HL-60 (cell line): ENCODE results near the gene MYMK.

Source experiments
- DNase-seq, 2 experiments: peaks; one replicate each; pipeline ENCODE4 v3.0.0-alpha.2; 2010 to 2020; ENCODE audit warnings: low read depth in 1 of 2, low spot score in 1 of 2
- H3K27ac ChIP-seq: fragments of 250-450 bp; sonication (Bioruptor Pico); replicated peaks from 2 replicates; pipeline ENCODE4 v1.5.1; 2020; ENCODE audit warnings: mild to moderate bottlenecking, moderate library complexity
- H3K27me3 ChIP-seq: fragments of 250-450 bp; sonication (Bioruptor Pico); 2 replicates; pipeline ENCODE4 v1.5.1; 2021; ENCODE audit warnings: mild to moderate bottlenecking, moderate library complexity; ENCODE audit not compliant: insufficient read depth, poor library complexity, severe bottlenecking
- H3K4me3 ChIP-seq: replicated peaks from 2 replicates; pipeline ENCODE4 v1.5.1; 2011; ENCODE audit warnings: mild to moderate bottlenecking, control low read depth, low read length; ENCODE audit not compliant: insufficient read depth
- GABPA ChIP-seq: IDR thresholded peaks from 2 replicates; pipeline ENCODE4 v1.6.1; 2012; ENCODE audit warnings: low read depth
- POLR2AphosphoS5 ChIP-seq: IDR thresholded peaks from 2 replicates; pipeline ENCODE4 v1.6.1; 2012; ENCODE audit warnings: low read depth
- SPI1 ChIP-seq: IDR thresholded peaks from 2 replicates; pipeline ENCODE4 v1.6.1; 2012; ENCODE audit warnings: low read depth, mild to moderate bottlenecking, borderline replicate concordance
- TF ChIP-seq, protein P1 (sequence below): IDR thresholded peaks from one replicate; pipeline ENCODE4 v1.5.1; 2011; ENCODE audit warnings: low read length, control low read depth, inconsistent platforms; ENCODE audit not compliant: insufficient read depth
- TF ChIP-seq, protein P2 (sequence below): IDR thresholded peaks from 2 replicates; pipeline ENCODE4 v1.6.1; 2012; ENCODE audit warnings: low read depth; ENCODE audit not compliant: insufficient replicate concordance

The MYMK gene

DNA sequence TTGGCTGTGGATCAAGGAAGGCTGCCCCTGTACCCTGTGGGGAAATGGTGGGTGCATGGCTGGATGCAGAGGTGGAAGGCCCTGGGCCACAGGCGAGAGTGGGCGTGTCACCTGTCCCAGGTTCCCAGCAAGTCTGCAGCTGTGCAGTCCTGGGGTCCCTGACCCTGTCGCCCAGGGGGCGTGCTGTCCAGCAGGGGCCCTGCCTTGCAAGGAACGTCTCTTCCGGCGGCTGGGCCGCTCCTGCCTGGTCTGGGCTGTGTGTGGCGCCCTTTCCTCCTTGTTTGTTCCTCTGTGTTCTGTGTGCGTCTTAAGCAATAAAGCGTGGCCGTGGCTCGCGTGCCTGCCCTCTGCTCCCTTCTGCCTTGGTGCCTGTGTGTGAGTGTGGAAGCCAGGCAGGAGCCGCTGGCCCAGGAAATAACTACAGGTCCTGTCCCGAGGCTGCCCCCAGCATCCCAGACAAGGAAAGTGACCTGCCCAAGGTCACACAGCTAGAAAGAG is 54.3 kb downstream of the MYMK start:
- H3K27ac ChIP-seq, result peak overlapping the region; percentile 44
- no peak overlapping the region for H3K4me3 ChIP-seq
- no peaks in the 10 kb centered on the region for H3K27me3 ChIP-seq
- TF ChIP-seq, protein P1, sequence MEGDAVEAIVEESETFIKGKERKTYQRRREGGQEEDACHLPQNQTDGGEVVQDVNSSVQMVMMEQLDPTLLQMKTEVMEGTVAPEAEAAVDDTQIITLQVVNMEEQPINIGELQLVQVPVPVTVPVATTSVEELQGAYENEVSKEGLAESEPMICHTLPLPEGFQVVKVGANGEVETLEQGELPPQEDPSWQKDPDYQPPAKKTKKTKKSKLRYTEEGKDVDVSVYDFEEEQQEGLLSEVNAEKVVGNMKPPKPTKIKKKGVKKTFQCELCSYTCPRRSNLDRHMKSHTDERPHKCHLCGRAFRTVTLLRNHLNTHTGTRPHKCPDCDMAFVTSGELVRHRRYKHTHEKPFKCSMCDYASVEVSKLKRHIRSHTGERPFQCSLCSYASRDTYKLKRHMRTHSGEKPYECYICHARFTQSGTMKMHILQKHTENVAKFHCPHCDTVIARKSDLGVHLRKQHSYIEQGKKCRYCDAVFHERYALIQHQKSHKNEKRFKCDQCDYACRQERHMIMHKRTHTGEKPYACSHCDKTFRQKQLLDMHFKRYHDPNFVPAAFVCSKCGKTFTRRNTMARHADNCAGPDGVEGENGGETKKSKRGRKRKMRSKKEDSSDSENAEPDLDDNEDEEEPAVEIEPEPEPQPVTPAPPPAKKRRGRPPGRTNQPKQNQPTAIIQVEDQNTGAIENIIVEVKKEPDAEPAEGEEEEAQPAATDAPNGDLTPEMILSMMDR, result peak; percentile 24
- TF ChIP-seq, protein P2, sequence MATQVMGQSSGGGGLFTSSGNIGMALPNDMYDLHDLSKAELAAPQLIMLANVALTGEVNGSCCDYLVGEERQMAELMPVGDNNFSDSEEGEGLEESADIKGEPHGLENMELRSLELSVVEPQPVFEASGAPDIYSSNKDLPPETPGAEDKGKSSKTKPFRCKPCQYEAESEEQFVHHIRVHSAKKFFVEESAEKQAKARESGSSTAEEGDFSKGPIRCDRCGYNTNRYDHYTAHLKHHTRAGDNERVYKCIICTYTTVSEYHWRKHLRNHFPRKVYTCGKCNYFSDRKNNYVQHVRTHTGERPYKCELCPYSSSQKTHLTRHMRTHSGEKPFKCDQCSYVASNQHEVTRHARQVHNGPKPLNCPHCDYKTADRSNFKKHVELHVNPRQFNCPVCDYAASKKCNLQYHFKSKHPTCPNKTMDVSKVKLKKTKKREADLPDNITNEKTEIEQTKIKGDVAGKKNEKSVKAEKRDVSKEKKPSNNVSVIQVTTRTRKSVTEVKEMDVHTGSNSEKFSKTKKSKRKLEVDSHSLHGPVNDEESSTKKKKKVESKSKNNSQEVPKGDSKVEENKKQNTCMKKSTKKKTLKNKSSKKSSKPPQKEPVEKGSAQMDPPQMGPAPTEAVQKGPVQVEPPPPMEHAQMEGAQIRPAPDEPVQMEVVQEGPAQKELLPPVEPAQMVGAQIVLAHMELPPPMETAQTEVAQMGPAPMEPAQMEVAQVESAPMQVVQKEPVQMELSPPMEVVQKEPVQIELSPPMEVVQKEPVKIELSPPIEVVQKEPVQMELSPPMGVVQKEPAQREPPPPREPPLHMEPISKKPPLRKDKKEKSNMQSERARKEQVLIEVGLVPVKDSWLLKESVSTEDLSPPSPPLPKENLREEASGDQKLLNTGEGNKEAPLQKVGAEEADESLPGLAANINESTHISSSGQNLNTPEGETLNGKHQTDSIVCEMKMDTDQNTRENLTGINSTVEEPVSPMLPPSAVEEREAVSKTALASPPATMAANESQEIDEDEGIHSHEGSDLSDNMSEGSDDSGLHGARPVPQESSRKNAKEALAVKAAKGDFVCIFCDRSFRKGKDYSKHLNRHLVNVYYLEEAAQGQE, result no peak
- DNase-seq, result peak; percentile 56 to 58

DNA sequence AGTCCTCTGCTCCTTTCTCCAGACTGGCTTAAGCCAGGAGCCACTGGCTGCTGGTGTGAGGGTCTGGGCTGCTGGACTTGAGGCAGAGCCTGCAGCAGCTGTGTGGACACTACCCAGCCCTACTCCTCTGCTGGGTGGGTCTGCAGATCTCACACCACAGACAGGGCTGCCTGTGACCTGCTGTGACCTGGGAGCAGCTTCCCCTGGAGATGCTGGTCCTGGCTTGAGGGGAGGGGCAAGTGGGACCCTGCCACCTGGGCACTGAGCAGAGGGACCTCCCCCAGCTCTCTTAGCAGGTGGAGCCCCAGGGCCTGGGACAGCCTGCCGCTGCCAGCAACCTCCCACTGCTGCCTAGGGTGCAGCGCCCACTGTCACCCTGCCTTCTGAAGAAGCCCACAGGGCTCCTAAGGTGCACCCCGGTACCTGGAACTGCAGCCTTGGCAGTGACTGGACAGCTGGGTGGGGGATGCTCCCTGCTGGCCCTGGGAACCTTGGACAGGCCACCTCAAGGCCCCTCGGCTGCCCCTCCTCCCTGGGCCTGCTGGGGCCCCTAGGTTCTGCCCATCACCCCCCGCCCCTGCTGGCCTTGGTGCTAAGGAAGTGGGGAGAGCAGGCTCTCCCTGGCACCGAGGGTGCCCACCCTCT is 55.9 kb downstream of the MYMK start:
- no peak for DNase-seq

DNA sequence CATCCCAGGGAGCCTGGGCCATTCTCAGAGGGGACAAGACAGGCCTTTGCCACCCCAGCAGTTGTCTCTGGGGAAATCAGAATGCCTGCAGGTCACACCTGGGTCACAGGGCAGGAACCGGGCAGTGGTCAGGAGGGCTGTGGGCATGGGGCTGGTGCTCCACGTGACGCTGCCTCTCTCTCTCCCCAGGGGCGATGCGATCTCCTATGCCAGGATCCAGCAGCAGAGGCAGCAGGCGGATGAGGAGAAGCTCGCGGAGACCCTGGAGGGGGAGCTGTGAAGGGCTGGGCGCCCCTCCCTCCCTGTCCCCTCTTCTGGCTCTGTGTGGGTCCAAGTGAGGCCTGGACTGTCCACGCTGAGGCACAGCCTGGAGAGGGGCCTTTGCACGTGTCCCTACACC is 56.4 kb downstream of the MYMK start:
- DNase-seq, result no peak
- Histone ChIP-seq H3K27me3 (peaks cover 2% of the 10 kb centered on the region), H3K27ac (no peak overlapping the region), H3K4me3 (no peak overlapping the region)
- TF ChIP-seq, protein P2, result no peak
- TF ChIP-seq, protein P1, result no peak
- TF ChIP-seq SPI1 (no peak), GABPA (no peak), POLR2AphosphoS5 (no peak)

More for the DNA sequence above, 55.9 kb downstream of the MYMK start:
- Histone ChIP-seq H3K27ac (no peak overlapping the region), H3K27me3 (no peaks in the 10 kb centered on the region), H3K4me3 (no peak overlapping the region)
- TF ChIP-seq SPI1 (no peak), POLR2AphosphoS5 (no peak), GABPA (no peak)
- TF ChIP-seq, protein P2, result no peak
- TF ChIP-seq, protein P1, result no peak
